Measurements from ENCODE around the gene TAS1R1.

The TAS1R1 gene

DNA sequence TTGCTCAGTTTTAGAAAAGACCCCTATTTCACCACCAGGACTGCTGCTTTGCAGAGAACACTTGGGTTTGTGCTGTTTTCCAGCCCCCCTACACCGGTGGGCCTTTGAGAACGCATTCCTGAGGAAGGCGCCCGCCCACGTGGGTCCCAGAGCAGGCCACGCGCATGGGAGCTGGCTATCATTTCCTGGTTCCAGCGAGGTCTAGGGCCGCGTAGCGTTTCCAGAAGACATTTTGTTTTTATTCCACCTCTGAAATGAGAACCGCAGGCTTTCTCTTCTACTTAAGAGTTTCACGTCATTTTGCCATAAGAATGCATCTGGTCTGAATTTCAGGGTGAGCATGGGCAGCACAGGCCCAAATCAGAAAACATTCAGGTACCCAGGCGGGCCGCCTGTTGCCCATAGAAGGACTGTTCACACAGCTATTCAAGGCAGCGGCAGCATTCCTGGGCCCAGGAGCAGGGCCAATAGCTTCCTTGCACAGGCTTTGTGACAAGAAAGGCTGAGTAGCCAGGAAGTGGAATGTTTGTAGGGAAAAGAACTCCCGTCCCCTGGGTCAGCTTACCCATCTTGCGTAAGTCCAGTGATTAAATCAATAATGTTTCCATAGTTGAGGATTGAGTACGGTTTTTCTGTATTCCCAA, 48.9 kb downstream of the TAS1R1 start:
- DNase-seq (ENCODE audit: low spot score), result peak; percentile 83

DNA sequence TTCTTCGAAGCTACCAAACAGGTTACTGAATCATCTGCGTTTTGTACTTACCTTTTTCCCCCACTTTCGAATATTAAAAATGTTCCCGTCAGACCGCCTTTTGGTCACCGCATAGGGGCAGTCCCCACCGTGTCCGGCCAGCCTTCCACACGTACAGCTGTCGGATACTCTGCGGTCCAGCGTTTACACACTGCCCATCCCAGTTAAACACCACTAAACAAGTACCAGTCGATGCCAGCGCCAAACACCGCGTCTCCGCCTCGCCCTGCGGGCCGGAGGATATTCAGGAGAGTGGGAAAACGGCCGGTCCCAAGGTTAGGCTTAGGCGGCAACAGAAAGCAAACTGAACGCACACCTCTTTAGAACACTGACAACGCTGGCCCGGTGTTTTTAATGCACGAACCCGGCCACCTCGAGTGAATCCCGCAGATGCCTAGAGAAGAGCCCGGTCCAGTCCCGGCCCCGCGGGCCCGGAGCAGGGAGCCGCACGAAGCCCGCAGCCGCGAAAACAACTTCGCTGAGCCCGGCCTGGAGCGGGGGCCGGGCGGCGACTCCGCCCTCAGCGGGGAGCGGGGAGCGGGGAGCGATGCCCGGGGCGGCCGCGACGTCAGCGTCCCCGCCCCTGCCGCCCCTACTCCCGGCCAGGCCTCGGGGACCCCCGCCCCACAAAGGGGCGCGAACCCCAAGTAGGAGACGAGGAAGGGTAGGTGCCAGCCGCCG, 57.7 kb downstream of the TAS1R1 start:
- DNase-seq (ENCODE audit: low spot score), result peak; percentile 77

DNA sequence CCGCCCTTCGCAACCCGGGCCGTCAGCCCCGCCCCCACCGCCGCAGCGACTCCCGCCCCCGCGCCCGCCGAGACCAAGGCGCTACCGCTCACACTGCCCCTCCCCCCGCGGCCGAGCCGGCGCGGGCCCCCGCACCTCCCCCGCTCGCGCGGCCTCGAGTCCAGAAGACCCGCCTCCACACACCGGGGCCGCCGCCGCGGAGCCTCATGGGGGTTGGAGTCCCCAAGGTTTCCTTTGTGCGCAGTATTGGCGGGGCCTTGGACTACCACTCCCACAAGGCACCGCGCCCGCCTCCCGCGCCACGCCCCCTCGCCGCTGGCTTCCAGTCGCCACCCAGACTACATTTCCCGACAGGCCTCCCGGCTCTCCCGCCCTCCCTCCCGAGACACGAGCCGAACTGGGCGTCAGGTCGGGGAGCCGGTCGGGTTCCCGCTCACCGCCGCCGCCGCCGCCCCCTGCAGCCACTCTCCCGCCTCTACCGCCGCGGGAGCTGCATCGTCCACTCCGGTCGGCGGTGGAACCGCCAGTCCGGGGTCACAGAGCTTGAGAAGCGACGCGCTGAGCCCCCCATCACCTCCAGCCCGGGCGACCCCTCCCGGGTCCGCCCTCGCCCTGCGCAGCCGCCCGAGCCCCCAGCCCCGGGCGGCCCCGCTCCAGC, 58.4 kb downstream of the TAS1R1 start, which contains the start of gene PHF13:
PHF13 (plus strand) TSS at position 371 of the 658 bp plus-strand sequence. CDS start 336 bp downstream, outside the sequence.
- DNase-seq (ENCODE audit: low spot score), result peak; percentile 99

DNA sequence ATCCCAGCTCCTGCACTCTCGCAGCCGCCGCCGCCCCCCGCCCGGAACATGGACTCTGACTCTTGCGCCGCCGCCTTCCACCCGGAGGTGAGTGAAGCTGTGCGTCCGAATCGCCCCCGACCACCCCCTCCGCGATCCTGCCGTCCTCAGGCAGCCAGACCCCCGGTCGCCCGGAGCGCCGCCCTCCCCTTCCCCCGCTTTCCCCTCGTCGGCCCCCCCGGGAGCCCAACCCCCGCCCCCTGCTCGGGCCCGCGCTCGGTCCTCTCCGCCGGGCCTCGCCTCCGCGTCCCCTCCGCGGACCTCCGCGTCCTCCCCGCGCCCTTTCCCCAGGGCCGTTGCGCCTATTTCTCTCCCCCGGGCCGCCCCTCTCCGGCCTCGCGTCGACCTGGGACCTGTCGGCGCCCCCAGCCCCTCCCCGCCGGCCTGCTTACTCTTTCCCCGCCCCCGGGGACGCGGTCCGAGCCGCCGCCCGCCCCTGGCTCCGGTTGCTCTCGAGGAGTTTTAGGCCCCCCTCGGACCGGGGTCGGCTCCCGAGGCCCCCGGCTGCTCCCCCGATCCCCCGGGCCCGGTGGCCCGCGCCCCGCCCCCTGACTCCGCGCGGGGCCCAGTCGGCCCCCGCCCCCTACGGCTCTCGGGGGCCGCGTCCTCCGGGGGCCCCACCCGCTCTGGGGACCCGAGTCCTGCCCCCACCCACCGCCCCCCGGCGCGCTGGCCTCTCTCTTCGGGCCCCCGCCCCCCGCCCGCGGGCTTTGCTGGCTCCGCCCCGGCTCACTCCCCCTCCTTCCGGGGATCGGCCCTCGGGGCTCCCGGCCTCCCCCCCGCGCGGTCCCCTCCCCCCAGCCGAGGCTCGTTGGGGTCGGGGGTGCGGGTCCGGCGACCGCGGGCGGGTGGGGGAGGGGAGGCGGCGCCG, 59.2 kb downstream of the TAS1R1 start:
- peak; percentile 68 for DNase-seq (ENCODE audit: low spot score)

DNA sequence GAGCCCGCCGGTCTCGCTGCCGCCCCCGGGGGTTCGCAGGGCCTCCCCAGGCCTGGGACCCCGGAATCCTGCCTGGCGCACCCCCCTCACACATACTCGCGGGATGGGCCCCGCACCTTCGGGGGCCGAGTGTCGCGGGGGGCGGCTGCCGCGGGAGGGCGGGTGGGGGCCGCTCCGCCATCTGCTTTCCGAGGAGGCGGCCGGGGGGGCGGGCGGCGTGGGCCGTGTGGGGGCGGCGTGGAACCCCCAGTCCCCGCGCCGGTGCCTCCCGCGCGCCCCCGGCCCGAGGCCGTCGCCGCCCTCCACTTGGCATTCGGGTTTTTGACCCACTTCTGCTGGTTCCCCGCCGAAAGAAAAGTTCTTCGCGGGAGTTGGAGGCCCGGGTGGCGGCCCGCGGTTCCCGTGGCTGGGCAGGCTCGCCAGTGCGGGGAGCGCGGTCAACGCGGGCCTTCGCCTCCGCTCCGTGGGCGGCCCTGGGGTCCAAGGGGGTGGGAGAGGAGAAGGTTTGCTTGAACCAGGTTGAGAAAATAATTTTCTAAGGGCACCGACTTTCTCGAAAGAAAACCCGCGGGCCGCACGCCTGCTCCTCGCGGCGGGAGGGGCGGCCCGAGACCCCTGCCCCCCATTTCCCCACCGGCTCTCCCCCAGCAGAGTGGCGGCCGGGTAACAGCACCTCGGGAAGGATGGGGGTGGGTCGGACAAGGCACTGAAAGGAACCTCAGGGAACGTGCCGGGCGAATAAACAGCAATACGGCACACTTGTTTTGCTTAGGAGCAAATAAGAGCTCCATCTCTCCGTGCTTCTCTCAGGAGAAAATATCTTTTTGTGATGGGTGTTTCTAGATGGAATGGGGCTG, 60.0 kb downstream of the TAS1R1 start:
- no peak for DNase-seq (ENCODE audit: low spot score)

DNA sequence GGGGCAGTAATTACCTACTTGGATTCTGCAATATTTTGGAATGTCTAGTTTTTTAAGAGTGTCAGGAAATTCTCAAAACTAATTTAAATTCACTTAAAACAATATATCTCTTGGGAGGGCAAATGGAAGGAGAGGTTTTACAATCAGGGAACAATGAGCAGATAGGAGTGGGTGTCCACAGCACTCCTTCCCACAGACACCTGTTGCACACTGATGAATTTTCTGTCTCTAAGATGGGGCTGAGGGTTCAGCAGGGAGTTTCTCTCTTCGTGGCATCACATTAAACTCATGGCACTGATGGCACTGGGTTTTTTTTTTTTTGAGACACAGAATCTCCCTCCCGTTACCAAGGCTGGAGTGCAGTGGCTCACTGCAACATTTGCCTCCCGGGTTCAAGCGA, 63.9 kb downstream of the TAS1R1 start:
- DNase-seq (ENCODE audit: low spot score), result no peak

DNA sequence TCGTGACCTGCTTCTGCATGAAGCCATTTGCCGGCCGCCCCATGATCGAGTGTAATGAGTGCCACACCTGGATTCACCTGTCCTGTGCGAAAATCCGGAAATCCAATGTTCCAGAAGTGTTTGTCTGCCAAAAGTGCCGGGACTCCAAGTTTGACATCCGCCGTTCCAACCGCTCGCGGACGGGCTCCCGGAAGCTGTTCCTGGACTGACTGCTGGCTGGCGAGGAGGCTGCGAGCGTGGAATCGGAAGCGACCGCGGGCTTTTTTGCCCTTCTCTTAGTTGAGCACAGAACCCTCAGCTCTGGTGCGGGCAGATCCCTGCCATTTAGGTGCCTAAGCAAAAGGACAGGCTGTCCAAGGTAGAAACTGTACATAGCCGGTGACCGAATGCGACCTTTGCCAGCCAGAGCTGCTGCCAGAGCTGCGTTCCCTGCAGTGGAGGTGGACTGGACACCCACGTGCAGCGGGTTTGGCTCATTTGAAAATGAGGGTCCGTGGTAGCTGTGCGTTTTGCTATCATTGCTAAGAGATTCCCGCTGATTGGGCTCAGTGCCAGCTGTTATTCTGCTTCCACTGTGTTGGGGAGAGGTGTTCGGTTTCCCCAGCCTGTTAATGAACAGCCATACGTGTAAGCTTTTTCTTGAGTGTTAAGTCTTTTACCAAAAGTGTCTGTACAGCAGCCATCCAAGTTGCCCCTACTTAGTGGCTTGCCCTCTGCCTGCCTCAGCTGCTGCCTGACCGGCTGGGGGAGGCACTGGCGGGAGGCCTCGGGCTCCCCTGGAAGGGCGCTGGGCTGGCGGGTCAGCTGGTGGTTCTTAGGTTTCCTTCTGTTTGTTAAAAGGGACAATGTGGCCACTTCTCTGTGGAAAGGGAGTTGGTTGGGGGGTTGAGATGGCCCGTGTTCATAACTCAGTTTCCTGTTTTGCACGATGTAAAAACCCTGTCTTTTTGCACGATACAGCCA, 66.6 kb downstream of the TAS1R1 start:
- no peak for DNase-seq (ENCODE audit: low spot score)

DNA sequence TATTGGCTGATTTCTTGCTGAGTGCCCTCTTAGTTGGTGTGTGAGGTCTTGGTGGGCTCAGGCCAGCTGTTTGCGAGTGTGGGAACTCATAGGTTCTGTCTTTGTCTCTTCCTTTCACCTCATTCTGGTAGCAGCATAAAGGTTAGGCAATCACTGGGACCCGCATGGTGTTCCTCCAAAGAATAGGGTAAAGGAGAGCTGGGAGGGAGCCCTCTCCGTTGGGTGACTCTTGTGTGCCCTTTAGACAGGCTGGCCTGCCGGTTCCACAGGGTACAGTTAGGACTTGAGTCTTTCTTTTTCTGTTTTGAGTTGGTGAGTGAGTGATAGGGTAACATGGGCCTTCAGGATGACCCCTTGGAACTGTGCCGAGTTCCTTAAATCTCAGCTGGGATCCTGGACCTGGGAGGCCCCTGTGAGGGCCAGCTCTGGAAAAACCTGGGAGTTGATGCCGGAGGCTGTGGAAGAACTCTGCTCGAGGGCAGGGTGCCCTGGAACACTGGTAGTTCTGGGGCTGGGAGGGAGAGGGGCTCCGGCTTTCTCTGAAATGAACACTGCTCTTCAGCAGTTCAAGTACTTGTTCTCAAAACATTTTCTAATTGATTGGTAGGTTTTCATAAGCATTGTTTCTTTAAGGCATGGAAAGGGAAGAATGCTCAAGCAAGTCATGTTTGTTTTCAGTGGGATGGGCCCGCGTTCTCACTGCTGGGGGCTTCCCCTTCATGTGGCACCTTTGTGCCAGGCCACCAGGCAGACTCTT, 67.5 kb downstream of the TAS1R1 start:
- no peak for DNase-seq (ENCODE audit: low spot score)

DNA sequence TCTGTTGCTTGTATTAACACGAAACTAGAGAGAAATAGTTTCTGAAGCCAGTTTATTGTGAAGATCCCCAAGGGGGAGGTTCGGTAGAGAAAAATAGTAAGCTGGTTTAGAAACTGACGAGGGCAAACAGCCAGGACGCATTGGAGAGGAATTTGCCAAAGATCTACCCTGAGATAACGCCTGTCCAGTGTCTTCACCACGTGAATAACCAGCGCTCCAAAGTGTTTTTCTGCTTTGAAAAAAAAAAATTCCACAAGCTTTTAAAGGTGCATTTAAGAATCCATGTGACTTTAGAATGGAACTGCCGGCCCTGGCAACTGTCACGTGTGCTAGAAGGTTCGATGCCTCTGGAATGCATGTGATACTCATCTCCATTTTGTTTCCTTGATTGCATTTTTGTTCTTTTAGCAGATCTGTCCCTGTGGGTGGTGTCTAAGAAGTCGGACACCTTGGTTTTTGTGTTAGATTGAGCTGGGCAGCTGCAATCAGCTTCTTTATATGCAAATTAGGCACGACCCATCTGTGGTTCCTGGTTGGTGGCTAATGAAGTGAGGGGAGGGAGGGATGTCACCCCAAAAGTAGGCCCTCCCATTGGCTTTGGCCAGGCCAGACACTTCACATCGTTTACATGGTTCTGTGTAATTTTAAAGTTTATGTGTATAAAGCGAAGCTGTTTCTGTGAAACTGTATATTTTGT, 68.3 kb downstream of the TAS1R1 start:
- DNase-seq (ENCODE audit: low spot score), result no peak

DNA sequence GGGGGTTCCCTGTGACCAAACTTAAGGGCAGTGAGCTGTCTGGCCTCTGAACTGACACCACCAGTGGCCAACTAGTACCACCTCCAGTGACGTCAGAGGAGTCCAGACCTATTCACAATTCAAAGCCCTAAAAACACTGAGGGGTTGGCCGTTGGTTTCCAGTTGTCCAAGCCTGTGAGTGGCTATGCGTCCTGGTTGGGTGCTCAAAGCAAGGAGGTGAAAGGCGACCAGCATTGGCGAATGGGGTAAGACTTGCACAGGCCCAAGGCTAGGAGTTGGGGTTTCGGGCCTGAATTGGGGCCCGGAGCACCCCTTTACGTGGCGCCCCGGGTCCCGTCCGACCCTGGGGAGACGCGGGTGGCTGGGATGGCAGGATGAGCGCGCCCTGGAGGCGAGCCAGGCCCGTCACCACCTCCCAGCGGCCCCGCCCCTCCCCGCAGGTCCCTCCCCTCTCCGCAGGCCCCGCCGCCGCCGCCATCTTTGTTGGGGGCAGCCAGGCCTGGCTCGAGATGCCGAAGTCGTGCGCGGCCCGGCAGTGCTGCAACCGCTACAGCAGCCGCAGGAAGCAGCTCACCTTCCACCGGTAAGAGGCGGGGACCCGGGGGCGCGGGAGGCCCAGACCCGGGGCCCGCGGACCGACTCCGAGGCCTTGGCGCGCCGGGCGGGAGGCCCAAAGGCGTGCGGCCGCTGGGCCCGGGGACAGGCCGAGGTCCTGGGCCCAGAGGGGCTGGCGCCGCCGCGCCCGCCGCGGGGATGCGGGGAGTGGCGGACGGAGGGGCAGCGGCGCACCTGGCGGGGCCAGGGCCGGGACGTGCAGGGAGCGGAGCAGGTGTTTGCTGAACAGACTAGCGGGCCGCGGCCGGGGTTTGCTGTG, 69.8 kb downstream of the TAS1R1 start, which contains the start of gene THAP3:
THAP3 (plus strand) TSS at position 159 of the 874 bp plus-strand sequence; CDS start at position 510, 351 bp downstream.
- DNase-seq (ENCODE audit: low spot score), result peak; percentile 92

DNA sequence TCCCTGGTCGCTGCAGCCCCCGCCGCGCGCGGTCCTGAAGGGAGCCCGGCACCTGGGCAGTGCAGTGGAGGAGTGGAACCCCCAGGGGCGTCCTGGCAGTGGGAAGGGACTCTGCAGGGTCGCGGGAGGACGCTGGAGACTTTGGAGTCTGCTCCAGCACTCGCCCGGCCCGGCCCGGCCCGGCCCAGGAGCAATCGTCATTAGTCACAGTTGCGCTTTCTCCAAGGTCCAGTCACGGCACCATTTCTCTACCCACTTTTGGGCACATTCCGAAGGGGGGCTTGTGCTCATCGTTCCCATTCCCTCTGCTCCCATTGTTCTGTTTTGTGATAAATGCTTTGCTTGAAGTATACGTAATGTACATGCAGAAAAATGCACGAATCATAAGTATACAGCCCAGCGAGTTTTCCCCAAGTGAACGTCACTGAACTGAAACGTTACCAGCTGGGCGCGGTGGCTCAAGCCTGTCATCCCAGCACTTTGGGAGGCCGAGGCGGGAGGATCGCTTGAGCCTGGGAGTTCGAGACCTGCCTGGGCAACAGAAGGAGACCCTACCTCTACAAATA, 70.6 kb downstream of the TAS1R1 start:
- peak; percentile 57 for DNase-seq (ENCODE audit: low spot score)

DNA sequence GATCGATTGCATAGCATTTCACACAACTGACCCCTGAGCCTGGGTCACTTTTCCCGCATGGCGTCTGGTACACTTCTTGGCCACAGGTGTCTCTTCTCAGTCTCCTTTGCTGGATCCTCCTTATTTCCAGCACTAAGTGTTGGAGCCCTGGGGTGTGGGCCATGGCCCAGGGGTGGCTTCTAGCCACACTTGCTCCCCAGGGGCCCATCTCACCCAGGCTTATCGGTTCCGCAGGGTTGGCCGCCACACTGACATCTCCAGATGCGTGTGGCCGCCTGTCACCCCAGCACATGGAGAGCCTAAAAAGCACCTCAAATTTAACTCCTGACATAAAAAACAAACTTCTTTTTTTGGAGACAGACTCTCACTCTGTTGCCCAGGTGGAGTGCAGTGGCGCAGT, 71.9 kb downstream of the TAS1R1 start:
- DNase-seq (ENCODE audit: low spot score), result no peak

DNA sequence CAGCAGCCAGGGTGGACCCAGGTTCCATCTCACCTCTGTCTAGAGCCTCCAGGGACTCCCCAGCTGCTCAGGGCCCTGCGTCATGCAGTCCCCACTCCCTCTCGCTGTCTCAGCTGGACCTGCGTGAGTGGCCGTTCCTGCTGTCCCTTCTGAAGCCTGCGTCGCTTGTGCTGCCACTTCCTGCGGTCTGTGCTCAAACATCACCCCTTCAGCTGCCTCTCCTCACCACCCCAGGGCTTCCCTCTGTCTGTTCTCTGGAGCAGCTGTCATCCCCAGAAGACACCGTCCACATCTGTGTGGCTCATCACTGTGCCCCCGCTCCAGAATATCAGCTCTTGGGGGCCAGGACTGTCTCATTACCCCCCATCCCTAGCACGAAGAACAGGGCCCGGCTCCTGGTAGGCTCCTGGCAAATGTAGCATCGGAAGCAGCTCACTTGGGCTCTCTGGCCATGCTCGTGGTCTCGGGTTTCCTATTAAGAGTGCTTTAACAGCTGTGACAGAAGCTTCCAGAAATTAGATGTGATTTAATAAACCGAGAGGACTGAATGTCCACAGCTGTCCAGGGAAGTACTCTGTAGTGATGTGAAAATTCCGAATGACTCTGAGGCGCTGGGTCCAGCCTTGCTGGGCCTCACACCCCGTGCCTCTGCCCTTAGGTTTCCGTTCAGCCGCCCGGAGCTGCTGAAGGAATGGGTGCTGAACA, 72.9 kb downstream of the TAS1R1 start:
- DNase-seq (ENCODE audit: low spot score), result no peak

DNA sequence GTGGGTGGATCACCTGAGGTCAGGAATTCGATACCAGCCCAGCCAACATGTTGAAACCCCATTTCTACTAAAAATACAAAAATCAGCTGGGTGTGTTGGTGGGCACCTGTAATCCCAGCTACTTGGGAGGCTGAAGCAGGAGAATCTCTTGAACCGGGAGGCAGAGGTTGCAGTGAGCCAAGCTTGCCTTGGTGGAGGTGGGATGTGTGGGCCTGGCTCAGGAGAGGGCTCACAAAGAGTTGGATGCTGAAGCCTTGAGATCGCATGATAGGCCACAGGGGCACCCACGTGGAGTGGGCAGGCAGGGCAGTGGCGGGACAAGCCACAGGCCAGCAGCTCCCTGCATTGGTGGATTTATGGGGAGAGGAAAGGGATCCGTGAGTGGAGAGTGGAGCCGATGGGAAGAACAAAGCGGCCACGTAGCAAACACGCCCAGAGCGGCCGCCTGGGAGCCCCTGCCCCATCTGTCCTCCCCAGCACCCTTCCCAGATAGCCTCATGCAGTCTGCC, 73.9 kb downstream of the TAS1R1 start:
- no peak for DNase-seq (ENCODE audit: low spot score)
